Measurements from ENCODE around the gene TTC23L.
"Not testable (repeated sequence)": the region's sequence is repeated elsewhere in the genome, so short reads cannot be mapped to it uniquely, and the experiment has no call there.

The TTC23L gene

GRCh38 chr5:34876275-34876674, 37.3 kb downstream of the TTC23L start:
- no peak for DNase-seq

- no peak for DNase-seq
These were observed 42.3 kb downstream of the TTC23L start for GRCh38 chr5:34881246-34881645.

- no peak for DNase-seq
These were observed 47.6 kb downstream of the TTC23L start for GRCh38 chr5:34886392-34887119.

- no peak for DNase-seq
These were observed 50.4 kb downstream of the TTC23L start for GRCh38 chr5:34889394-34889793.

- DNase-seq: peak; percentile 98
These were observed 53.0 kb downstream of the TTC23L start for GRCh38 chr5:34891981-34892380.

GRCh38 chr5:34892414-34892813, 53.5 kb downstream of the TTC23L start:
- no peak for DNase-seq

- no peak for DNase-seq
These were observed 55.8 kb downstream of the TTC23L start for GRCh38 chr5:34894716-34895115.

- DNase-seq: no peak
These were observed 56.9 kb downstream of the TTC23L start for GRCh38 chr5:34895641-34896419.

- DNase-seq: no peak
These were observed 58.7 kb downstream of the TTC23L start for GRCh38 chr5:34897646-34898045.

- peak; percentile 72 for DNase-seq
These were observed 59.4 kb downstream of the TTC23L start for GRCh38 chr5:34898258-34898895.

GRCh38 chr5:34899066-34899465, 60.1 kb downstream of the TTC23L start:
- no peak for DNase-seq

- no peak for DNase-seq
These were observed 61.7 kb downstream of the TTC23L start for GRCh38 chr5:34900652-34901051.

- no peak for DNase-seq
These were observed 64.3 kb downstream of the TTC23L start for GRCh38 chr5:34903260-34903659.

- no peak for DNase-seq
These were observed 66.6 kb downstream of the TTC23L start for GRCh38 chr5:34905564-34905963.

GRCh38 chr5:34913072-34913471, 74.1 kb downstream of the TTC23L start:
- DNase-seq: peak; percentile 60

GRCh38 chr5:34914671-34915138, 75.7 kb downstream of the TTC23L start:
- no peak for DNase-seq

- peak; percentile 97 for DNase-seq
These were observed 76.3 kb downstream of the TTC23L start, which contains the start of the genes BRIX1 and RAD1 for GRCh38 chr5:34915139-34915855. TSS of gene BRIX1 (plus strand) at chr5:34915711. CDS start at chr5:34915739, 28 bp downstream. TSS of gene RAD1 (minus strand) at chr5:34915504. CDS start at chr5:34914892, 612 bp downstream.

GRCh38 chr5:34915856-34916192, 76.9 kb downstream of the TTC23L start:
- DNase-seq: no peak

- DNase-seq: no peak
These were observed 77.6 kb downstream of the TTC23L start for GRCh38 chr5:34916518-34916917.

GRCh38 chr5:34918025-34918424, 79.1 kb downstream of the TTC23L start:
- DNase-seq: no peak

- no peak for DNase-seq
These were observed 80.1 kb downstream of the TTC23L start for GRCh38 chr5:34919077-34919476.

GRCh38 chr5:34923256-34923655, 84.3 kb downstream of the TTC23L start:
- not testable (repeated sequence) for DNase-seq
